ENCODE measurements around the gene SRPK1. TPM values are rescaled to one million over a fixed set of nuclear protein-coding genes. Genes with fewer than 3 reads are reported as not detected.

The SRPK1 gene
- total RNA-seq (2013; cell fraction: nucleolus; rRNA removed), result 375 and 408 TPM in 2 replicates
- total RNA-seq (2014; rRNA removed) (71.5 and 93.1 TPM in 2 replicates), total RNA-seq (2014; rRNA removed; fragmentation: Illumina TruSeq; extraction: Trizol) (107 TPM in 2 replicates), total RNA-seq (2021) (81.4 and 82.7 TPM in 2 replicates), polyA plus RNA-seq (2011; rRNA removed) (67.6 and 103 TPM in 2 replicates), polyA plus RNA-seq (2014; fragmentation: Illumina TruSeq; extraction: Trizol) (88.9 and 125 TPM in 2 replicates), polyA plus RNA-seq (2014; fragmentation: Nextera tagmentation; extraction: Ambion mirVana) (10 to 100 TPM; 47.4 to 90.4 TPM), polyA plus RNA-seq (2014; rRNA removed) (62.0 and 68.2 TPM in 2 replicates), polyA plus RNA-seq (2016; fragmentation: Nextera tagmentation; extraction: Ambion mirVana) (100 to 1,000 TPM in 1 of 2 experiments, 10 to 100 TPM in 1; 96.8 to 112 TPM), polyA minus RNA-seq (2011; rRNA and poly(A)+ RNA removed) (78.9 and 81.7 TPM in 2 replicates), Bru-seq, nascent RNA (percentile 85 among the genes with signal in this experiment), BruChase-seq, experiment 1, labeled RNA remaining after a 6-hour chase (percentile 92 among the genes with signal in this experiment), BruChase-seq, experiment 2, labeled RNA remaining after a 2-hour chase (percentile 92 among the genes with signal in this experiment)
- 17.7 TPM for polyA plus RNA-seq (2011; ENCODE audit: low read depth)
- 27.2 and 33.1 TPM in 2 replicates for polyA plus RNA-seq (2011; cell fraction: cytosol; rRNA removed)
- 42.7 and 55.7 TPM in 2 replicates for polyA plus RNA-seq (2011; cell fraction: nucleus; rRNA removed)
- polyA plus RNA-seq (2012), result 26.8 and 27.5 TPM in 2 replicates
- polyA minus RNA-seq (2011; cell fraction: cytosol; rRNA and poly(A)+ RNA removed), result 30.7 and 41.2 TPM in 2 replicates
- polyA minus RNA-seq (2011; cell fraction: nucleus; rRNA and poly(A)+ RNA removed), result 65.9 and 118 TPM in 2 replicates
- long read RNA-seq, experiment 1, full-length matches to known transcripts, result 11 of 45 reads
- long read RNA-seq, experiment 1, partial matches to known transcripts, result 29 of 45 reads
- long read RNA-seq, experiment 1, other reads (novel, unspliced or antisense), result 5 of 45 reads
- long read RNA-seq, experiment 2, full-length matches to known transcripts, result 10 of 228 reads
- long read RNA-seq, experiment 2, partial matches to known transcripts, result 190 of 228 reads
- long read RNA-seq, experiment 2, other reads (novel, unspliced or antisense), result 28 of 228 reads

DNA sequence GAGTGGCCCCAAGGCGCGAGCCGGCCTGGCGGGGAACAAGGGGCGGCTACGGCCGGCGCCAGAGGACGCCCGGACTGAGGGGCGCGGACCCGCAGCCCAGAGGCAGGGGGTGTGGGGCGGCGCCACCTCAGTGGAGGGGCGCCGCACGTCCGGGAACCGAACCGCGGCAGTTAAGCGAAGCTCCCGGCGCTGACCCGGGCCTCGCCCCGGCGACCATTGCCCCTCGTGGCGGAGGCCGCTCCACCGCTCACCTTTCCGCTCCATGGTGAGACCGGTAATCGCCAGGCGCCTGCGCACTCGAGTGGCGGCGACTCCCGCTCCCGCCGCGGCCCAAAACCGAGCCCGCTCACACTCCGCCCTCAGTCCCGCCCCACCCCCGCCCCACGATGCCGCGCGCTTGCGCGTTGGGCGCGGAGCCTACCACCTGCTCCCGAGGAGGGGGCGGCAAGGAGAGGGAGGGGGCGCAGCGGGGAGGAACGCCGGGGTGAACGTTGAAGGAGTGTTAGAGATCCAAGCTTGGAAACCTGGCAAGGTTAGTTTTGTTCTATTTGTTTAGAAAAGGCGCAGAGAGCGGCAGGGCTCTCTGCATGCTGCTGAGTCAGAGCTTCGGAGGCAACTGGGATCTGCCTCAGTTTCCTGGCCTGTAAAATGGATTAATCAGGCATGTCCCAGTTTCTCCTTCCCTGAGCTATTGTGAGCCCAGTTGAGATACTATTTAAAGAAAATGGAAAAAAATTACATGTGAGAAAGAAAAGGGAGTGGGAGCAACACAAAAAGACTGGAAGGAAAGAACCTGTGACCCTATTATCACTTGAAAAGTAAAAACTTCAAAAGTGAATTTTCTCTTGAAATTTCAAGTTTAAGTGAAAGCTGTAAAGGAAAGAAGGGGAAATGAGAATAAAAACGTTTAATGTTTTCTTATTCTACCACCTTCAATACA is at the start of gene SRPK1:
Gene SRPK1 (minus strand): TSS at position 306 of the 940 bp plus-strand sequence. CDS start 42 bp downstream, at position 264.
- intact Hi-C loops (cut with micrococcal nuclease; ENCODE audit: unreplicated experiment) (no loop called here), in situ Hi-C loops (cut with MboI) (no loop called here)
- Histone ChIP-seq H3K27ac (ENCODE audit: control insufficient read depth, insufficient read depth) (peak within 1 kb of the TSS; percentile 80), H3K9me3 (replicated peaks; ENCODE audit: control insufficient read depth, insufficient read depth, low read length) (no peaks in the 10 kb centered on the region), H3K27me3 (replicated peaks in 1 of 2; ENCODE audit: control insufficient read depth in 2 of 2, insufficient read depth in 2 of 2, low read length in 1 of 2) (no peaks in the 10 kb centered on the region), H3K36me3 (ENCODE audit: control insufficient read depth in 2 of 2, insufficient read depth in 2 of 2, low read length in 1 of 2) (0 out of 4 replicates have a peak, but pooled peaks cover 0 to 3% of the 10 kb centered on the region in 2 experiments), H3K9ac (ENCODE audit: control insufficient read depth, insufficient read depth, low read length) (peak within 1 kb of the TSS; percentile 87), H4K20me1 (ENCODE audit: control insufficient read depth, insufficient read depth) (no peaks in the 10 kb centered on the region), H3K4me2 (ENCODE audit: control insufficient read depth, insufficient read depth) (peak within 1 kb of the TSS; percentile 65), H2AFZ (ENCODE audit: control insufficient read depth, low read depth, low read length) (peak within 1 kb of the TSS; percentile 90), H3K4me1 (ENCODE audit: control insufficient read depth, insufficient read depth, low read length) (no peaks in the 10 kb centered on the region; the same call in 1 of the 2 replicates), H3K79me2 (ENCODE audit: control insufficient read depth, insufficient read depth, low read length) (peaks cover 52% of the 10 kb centered on the region), H3K4me3 (peak within 1 kb of the TSS; percentile 94)
- ChIA-PET POLR2A (interaction anchor here (0.6 to 1.3 kb wide), 4 partner anchors 9 to 1223 kb away, joined by 3 to 5 read pairs (median 3); partner anchors contain the start of gene MAPK14), RAD21 (ENCODE audit: unreplicated experiment) (interaction anchor here (0.7 to 2.0 kb wide), 3 partner anchors 54 to 718 kb away, joined by 3 to 6 read pairs (median 3); partner anchors contain the start of gene MAPK14), SMC1A (ENCODE audit: uncharacterized antibody, unreplicated experiment) (interaction anchor here (0.9 to 1.7 kb wide), 6 partner anchors 11 to 413 kb away, joined by 3 to 4 read pairs (median 4); partner anchors contain the start of gene MAPK14), CTCF (interaction anchor here (0.7 to 2.0 kb wide), 6 partner anchors 14 to 324 kb away, joined by 3 to 6 read pairs (median 4); no protein-coding TSS in a partner anchor)
- peak; percentile 65 for DNase-seq (ENCODE audit: low read depth, low spot score)
- peak; percentile 87 for ATAC-seq
- no TSS peak for BruUV-seq (replicated peaks)
- FAIRE-seq, result no peak
- WGBS (ENCODE audit: insufficient coverage, insufficient replicate concordance, low lambda C conversion rate, missing lambda C conversion rate), result 1% methylated on average over 33 of the region's 69 CpGs
- TF ChIP-seq CBFB (IDR thresholded peaks at IDR 0.05; ENCODE audit: low read depth) (no peak), GABPA (IDR thresholded peaks at IDR 0.05; ENCODE audit: low read depth) (no peak), BRCA1 (IDR thresholded peaks at IDR 0.05; ENCODE audit: low read depth, low read length) (no peak), POU2F2 (IDR thresholded peaks at IDR 0.05; ENCODE audit: borderline replicate concordance, low read depth, low read length) (no peak), CBX3 (IDR thresholded peaks at IDR 0.05; ENCODE audit: borderline replicate concordance, low read depth) (no peak), EZH2 (IDR thresholded peaks at IDR 0.05; ENCODE audit: borderline replicate concordance, control insufficient read depth, low read depth, low read length) (no peak)
- TF ChIP-seq, protein P1, sequence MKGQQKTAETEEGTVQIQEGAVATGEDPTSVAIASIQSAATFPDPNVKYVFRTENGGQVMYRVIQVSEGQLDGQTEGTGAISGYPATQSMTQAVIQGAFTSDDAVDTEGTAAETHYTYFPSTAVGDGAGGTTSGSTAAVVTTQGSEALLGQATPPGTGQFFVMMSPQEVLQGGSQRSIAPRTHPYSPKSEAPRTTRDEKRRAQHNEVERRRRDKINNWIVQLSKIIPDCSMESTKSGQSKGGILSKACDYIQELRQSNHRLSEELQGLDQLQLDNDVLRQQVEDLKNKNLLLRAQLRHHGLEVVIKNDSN (IDR thresholded peaks at IDR 0.05; ENCODE audit: borderline replicate concordance, extremely low read length, insufficient read depth, low read depth, low read length), result no peak
- TF ChIP-seq, protein P2, sequence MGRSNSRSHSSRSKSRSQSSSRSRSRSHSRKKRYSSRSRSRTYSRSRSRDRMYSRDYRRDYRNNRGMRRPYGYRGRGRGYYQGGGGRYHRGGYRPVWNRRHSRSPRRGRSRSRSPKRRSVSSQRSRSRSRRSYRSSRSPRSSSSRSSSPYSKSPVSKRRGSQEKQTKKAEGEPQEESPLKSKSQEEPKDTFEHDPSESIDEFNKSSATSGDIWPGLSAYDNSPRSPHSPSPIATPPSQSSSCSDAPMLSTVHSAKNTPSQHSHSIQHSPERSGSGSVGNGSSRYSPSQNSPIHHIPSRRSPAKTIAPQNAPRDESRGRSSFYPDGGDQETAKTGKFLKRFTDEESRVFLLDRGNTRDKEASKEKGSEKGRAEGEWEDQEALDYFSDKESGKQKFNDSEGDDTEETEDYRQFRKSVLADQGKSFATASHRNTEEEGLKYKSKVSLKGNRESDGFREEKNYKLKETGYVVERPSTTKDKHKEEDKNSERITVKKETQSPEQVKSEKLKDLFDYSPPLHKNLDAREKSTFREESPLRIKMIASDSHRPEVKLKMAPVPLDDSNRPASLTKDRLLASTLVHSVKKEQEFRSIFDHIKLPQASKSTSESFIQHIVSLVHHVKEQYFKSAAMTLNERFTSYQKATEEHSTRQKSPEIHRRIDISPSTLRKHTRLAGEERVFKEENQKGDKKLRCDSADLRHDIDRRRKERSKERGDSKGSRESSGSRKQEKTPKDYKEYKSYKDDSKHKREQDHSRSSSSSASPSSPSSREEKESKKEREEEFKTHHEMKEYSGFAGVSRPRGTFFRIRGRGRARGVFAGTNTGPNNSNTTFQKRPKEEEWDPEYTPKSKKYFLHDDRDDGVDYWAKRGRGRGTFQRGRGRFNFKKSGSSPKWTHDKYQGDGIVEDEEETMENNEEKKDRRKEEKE (IDR thresholded peaks at IDR 0.05), result peak; percentile 73; the same call in 1 of the 2 replicates
- TF ChIP-seq, protein P3, sequence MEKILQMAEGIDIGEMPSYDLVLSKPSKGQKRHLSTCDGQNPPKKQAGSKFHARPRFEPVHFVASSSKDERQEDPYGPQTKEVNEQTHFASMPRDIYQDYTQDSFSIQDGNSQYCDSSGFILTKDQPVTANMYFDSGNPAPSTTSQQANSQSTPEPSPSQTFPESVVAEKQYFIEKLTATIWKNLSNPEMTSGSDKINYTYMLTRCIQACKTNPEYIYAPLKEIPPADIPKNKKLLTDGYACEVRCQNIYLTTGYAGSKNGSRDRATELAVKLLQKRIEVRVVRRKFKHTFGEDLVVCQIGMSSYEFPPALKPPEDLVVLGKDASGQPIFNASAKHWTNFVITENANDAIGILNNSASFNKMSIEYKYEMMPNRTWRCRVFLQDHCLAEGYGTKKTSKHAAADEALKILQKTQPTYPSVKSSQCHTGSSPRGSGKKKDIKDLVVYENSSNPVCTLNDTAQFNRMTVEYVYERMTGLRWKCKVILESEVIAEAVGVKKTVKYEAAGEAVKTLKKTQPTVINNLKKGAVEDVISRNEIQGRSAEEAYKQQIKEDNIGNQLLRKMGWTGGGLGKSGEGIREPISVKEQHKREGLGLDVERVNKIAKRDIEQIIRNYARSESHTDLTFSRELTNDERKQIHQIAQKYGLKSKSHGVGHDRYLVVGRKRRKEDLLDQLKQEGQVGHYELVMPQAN (conservative IDR thresholded peaks at IDR 0.05), result no peak; the same call in 1 of the 2 replicates
